ENCODE measurements around the gene MSI2. TPM values are rescaled to one million over a fixed set of nuclear protein-coding genes. Genes with fewer than 3 reads are reported as not detected.

Gene MSI2
- total and polyA plus RNA-seq, 2 donors = 19.0 to 43.4 TPM

GRCh38 chr17:57552114-57552624 is 295.8 kb downstream of the MSI2 start:
- H3K4me3 ChIP-seq (ENCODE audit: low read depth, low read length) = no peak overlapping the region
- no peaks in the 10 kb centered on the region for H3K4me1 ChIP-seq (ENCODE audit: insufficient read depth)
- DNase-seq (ENCODE audit: extremely low spot score) = no peak
- no peaks in the 10 kb centered on the region for H3K36me3 ChIP-seq (ENCODE audit: insufficient read depth)
- WGBS = 37% methylated on average over 11 of the region's 11 CpGs
- no peak overlapping the region for H3K27ac ChIP-seq (ENCODE audit: low read depth)

GRCh38 chr17:57553526-57553925 is 297.2 kb downstream of the MSI2 start:
- Histone ChIP-seq H3K4me1 (ENCODE audit: insufficient read depth) (no peaks in the 10 kb centered on the region), H3K36me3 (ENCODE audit: insufficient read depth) (no peaks in the 10 kb centered on the region)
- DNase-seq (ENCODE audit: extremely low spot score) = no peak

GRCh38 chr17:57553991-57554825 is 297.9 kb downstream of the MSI2 start:
- H3K4me3 ChIP-seq (ENCODE audit: low read depth, low read length) = no peak overlapping the region
- H3K27ac ChIP-seq (ENCODE audit: low read depth) = no peak overlapping the region
- 27% methylated on average over 14 of the region's 14 CpGs for WGBS
- no peaks in the 10 kb centered on the region for H3K4me1 ChIP-seq (ENCODE audit: insufficient read depth)
- no peak for DNase-seq (ENCODE audit: extremely low spot score)
- H3K36me3 ChIP-seq (ENCODE audit: insufficient read depth) = no peaks in the 10 kb centered on the region

More at GRCh38 chr17:57553526-57553925, 297.2 kb downstream of the MSI2 start:
- H3K27ac ChIP-seq (ENCODE audit: low read depth) = peak overlapping the region; percentile 44
- 16% methylated on average over 12 of the region's 12 CpGs for WGBS
- no peak overlapping the region for H3K4me3 ChIP-seq (ENCODE audit: low read depth, low read length)

- no peak for DNase-seq (ENCODE audit: extremely low spot score)
- no peaks in the 10 kb centered on the region for H3K36me3 ChIP-seq (ENCODE audit: insufficient read depth)
- H3K4me1 ChIP-seq (ENCODE audit: insufficient read depth) = no peaks in the 10 kb centered on the region
- no peak overlapping the region for H3K27ac ChIP-seq (ENCODE audit: low read depth)
- WGBS = 87% methylated on average over 16 of the region's 16 CpGs
- no peak overlapping the region for H3K4me3 ChIP-seq (ENCODE audit: low read depth, low read length)
Observed at GRCh38 chr17:57554826-57555635, 298.7 kb downstream of the MSI2 start.

- no peak for DNase-seq (ENCODE audit: extremely low spot score)
- Histone ChIP-seq H3K4me3 (ENCODE audit: low read depth, low read length) (no peak overlapping the region), H3K36me3 (ENCODE audit: insufficient read depth) (no peaks in the 10 kb centered on the region), H3K4me1 (ENCODE audit: insufficient read depth) (no peaks in the 10 kb centered on the region), H3K27ac (ENCODE audit: low read depth) (no peak overlapping the region)
- 56% methylated on average over 1 of the region's 1 CpG for WGBS
Observed at GRCh38 chr17:57555636-57556175, 299.4 kb downstream of the MSI2 start.

- no peaks in the 10 kb centered on the region for H3K36me3 ChIP-seq (ENCODE audit: insufficient read depth)
- no peaks in the 10 kb centered on the region for H3K4me1 ChIP-seq (ENCODE audit: insufficient read depth)
- WGBS = 96% methylated on average over 5 of the region's 5 CpGs
- no peak overlapping the region for H3K27ac ChIP-seq (ENCODE audit: low read depth)
- DNase-seq (ENCODE audit: extremely low spot score) = no peak
- H3K4me3 ChIP-seq (ENCODE audit: low read depth, low read length) = no peak overlapping the region
Observed at GRCh38 chr17:57556320-57556719, 300.0 kb downstream of the MSI2 start.

GRCh38 chr17:57556977-57557376 is 300.7 kb downstream of the MSI2 start:
- Histone ChIP-seq H3K4me1 (ENCODE audit: insufficient read depth) (no peaks in the 10 kb centered on the region), H3K27ac (ENCODE audit: low read depth) (no peak overlapping the region), H3K36me3 (ENCODE audit: insufficient read depth) (no peaks in the 10 kb centered on the region), H3K4me3 (ENCODE audit: low read depth, low read length) (no peak overlapping the region)
- no peak for DNase-seq (ENCODE audit: extremely low spot score)
- 97% methylated on average over 8 of the region's 8 CpGs for WGBS

GRCh38 chr17:57557416-57557815 is 301.1 kb downstream of the MSI2 start:
- no peak for DNase-seq (ENCODE audit: extremely low spot score)
- H3K27ac ChIP-seq (ENCODE audit: low read depth) = no peak overlapping the region
- H3K4me1 ChIP-seq (ENCODE audit: insufficient read depth) = no peaks in the 10 kb centered on the region
- no peaks in the 10 kb centered on the region for H3K36me3 ChIP-seq (ENCODE audit: insufficient read depth)
- 89% methylated on average over 4 of the region's 4 CpGs for WGBS
- no peak overlapping the region for H3K4me3 ChIP-seq (ENCODE audit: low read depth, low read length)

- Histone ChIP-seq H3K4me3 (ENCODE audit: low read depth, low read length) (no peak overlapping the region), H3K4me1 (ENCODE audit: insufficient read depth) (no peaks in the 10 kb centered on the region), H3K36me3 (ENCODE audit: insufficient read depth) (no peaks in the 10 kb centered on the region), H3K27ac (ENCODE audit: low read depth) (no peak overlapping the region)
- DNase-seq (ENCODE audit: extremely low spot score) = no peak
- WGBS = 45% methylated on average over 22 of the region's 22 CpGs
Observed at GRCh38 chr17:57557834-57558681, 301.7 kb downstream of the MSI2 start.

GRCh38 chr17:57559226-57559625 is 302.9 kb downstream of the MSI2 start:
- Histone ChIP-seq H3K36me3 (ENCODE audit: insufficient read depth) (no peaks in the 10 kb centered on the region), H3K4me3 (ENCODE audit: low read depth, low read length) (no peak overlapping the region), H3K27ac (ENCODE audit: low read depth) (no peak overlapping the region), H3K4me1 (ENCODE audit: insufficient read depth) (no peaks in the 10 kb centered on the region)
- DNase-seq (ENCODE audit: extremely low spot score) = no peak
- WGBS = 96% methylated on average over 7 of the region's 7 CpGs

GRCh38 chr17:57559634-57560318 is 303.5 kb downstream of the MSI2 start:
- Histone ChIP-seq H3K27ac (ENCODE audit: low read depth) (no peak overlapping the region), H3K4me3 (ENCODE audit: low read depth, low read length) (no peak overlapping the region), H3K4me1 (ENCODE audit: insufficient read depth) (no peaks in the 10 kb centered on the region), H3K36me3 (ENCODE audit: insufficient read depth) (no peaks in the 10 kb centered on the region)
- WGBS = 89% methylated on average over 14 of the region's 14 CpGs
- no peak for DNase-seq (ENCODE audit: extremely low spot score)

GRCh38 chr17:57560319-57560705 is 304.0 kb downstream of the MSI2 start:
- no peaks in the 10 kb centered on the region for H3K36me3 ChIP-seq (ENCODE audit: insufficient read depth)
- DNase-seq (ENCODE audit: extremely low spot score) = no peak
- H3K27ac ChIP-seq (ENCODE audit: low read depth) = no peak overlapping the region
- H3K4me3 ChIP-seq (ENCODE audit: low read depth, low read length) = no peak overlapping the region
- no peaks in the 10 kb centered on the region for H3K4me1 ChIP-seq (ENCODE audit: insufficient read depth)
- 83% methylated on average over 4 of the region's 4 CpGs for WGBS
